HEK293 (cell line): Measurements from ENCODE around the gene HOXB8.

Experiments
- ZBTB1 ChIP-seq: fragments of 450-650 bp; formaldehyde crosslinking; IDR thresholded peaks from 2 replicates; pipeline ENCODE4 v1.5.1; 2016; ENCODE audit warnings: missing biosample characterization, missing genetic modification characterization
- TF ChIP-seq, protein P1 (sequence below): fragments of 450-650 bp; formaldehyde crosslinking; IDR thresholded peaks from 2 replicates; pipeline ENCODE4 v1.5.1; 2016; ENCODE audit warnings: missing biosample characterization, missing genetic modification characterization
- TF ChIP-seq, protein P2 (sequence below): fragments of 450-650 bp; formaldehyde crosslinking; IDR thresholded peaks from 2 replicates; pipeline ENCODE4 v1.5.1; 2016; ENCODE audit warnings: missing biosample characterization, missing genetic modification characterization

DNA sequence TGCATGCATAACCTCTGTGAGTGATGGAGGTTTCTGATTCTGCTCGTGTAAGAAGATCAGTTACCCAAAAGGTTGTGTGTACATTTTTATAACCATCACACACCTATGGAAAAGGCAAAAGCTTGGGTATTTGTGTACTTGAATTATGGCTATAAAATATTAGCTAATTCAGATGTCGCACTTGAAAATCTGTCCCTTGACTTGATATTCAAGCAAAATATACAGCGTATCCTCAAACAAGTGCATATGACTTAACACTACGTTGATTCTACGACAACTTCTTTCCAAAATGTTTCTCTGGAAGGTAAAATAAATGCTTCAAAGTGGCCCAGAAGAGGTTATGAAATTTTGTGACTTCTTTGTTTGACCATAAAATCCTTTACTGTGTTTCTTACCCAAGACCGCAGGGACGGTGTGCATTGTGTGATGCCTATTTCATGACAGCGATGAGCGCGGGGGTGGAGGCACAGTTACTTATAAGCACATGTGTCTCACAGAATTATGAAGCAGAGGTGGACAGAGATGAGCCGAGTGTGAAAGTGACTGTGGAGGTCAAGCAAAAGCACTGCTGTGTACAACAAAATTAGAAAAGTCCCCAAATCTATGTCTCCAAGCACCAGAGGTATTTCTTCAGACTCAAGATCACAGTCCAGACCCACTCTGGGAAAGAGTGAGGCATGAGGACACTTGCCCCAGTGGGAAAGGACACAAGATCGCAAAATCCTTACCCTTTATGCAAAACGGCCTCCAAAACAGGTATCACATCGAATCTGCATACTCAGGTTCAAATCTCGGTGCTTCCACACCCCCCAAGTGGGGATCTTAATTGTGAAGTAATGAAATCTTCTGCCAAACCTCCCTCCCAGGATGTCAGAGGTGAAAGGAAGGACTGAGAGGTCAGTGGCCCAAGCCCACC lies 15.2 kb upstream of the HOXB8 start:
- TF ChIP-seq, protein P1, sequence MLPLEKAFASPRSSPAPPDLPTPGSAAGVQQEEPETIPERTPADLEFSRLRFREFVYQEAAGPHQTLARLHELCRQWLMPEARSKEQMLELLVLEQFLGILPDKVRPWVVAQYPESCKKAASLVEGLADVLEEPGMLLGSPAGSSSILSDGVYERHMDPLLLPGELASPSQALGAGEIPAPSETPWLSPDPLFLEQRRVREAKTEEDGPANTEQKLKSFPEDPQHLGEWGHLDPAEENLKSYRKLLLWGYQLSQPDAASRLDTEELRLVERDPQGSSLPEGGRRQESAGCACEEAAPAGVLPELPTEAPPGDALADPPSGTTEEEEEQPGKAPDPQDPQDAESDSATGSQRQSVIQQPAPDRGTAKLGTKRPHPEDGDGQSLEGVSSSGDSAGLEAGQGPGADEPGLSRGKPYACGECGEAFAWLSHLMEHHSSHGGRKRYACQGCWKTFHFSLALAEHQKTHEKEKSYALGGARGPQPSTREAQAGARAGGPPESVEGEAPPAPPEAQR: no peak
- TF ChIP-seq, protein P2, sequence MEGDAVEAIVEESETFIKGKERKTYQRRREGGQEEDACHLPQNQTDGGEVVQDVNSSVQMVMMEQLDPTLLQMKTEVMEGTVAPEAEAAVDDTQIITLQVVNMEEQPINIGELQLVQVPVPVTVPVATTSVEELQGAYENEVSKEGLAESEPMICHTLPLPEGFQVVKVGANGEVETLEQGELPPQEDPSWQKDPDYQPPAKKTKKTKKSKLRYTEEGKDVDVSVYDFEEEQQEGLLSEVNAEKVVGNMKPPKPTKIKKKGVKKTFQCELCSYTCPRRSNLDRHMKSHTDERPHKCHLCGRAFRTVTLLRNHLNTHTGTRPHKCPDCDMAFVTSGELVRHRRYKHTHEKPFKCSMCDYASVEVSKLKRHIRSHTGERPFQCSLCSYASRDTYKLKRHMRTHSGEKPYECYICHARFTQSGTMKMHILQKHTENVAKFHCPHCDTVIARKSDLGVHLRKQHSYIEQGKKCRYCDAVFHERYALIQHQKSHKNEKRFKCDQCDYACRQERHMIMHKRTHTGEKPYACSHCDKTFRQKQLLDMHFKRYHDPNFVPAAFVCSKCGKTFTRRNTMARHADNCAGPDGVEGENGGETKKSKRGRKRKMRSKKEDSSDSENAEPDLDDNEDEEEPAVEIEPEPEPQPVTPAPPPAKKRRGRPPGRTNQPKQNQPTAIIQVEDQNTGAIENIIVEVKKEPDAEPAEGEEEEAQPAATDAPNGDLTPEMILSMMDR: no peak
- TF ChIP-seq ZBTB1 (tag by site-specific recombination): no peak
